CD4-positive, alpha-beta T cell treated with Interleukin-1 beta for 1 hour (primary cell): ENCODE data around the gene TMC8.

Experiments used
- DNase-seq, 2 donors: peaks; one replicate each; pipeline ENCODE4 v3.0.0-alpha.2; 2020 to 2022

TMC8 gene

DNA sequence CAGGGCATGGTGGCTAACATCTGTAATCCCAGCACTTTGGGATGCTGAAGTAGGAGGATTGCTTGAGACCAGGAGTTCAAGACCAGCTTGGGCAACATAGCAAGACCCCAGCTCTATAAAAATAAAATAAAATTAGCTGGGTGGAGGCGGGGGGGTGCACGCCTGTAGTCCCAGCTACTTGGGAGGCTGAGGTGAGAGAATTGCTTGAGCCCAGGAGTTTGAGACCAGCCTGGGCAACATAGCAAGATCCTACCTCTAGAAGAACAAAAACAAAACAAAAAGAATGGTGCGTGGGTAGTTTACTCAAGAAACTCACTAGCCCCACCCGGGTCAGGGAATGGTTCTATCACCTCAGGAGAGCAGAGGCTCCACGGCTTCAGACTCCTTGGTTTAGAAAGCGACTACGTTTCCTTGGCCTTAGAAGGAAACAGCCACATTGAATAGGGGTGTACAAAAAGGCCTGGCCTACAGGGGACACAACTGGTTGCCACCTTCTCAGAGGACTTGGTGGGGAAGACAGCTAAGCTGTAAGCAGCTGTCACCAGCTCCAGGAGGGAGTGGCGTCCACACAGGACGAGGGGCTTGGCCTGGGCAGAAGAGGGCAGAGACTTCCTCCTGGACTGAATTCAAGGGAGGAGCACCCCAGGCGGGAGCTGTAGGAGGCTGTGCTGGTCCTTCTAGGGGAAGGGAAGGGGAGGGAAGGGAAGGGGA lies 55.6 kb downstream of the TMC8 start:
- no peak for DNase-seq

GRCh38 chr17:78186692-78187595 lies 56.4 kb downstream of the TMC8 start, which contains the start of the genes AFMID and TK1:
TSS of gene AFMID (plus strand) at chr17:78187362. CDS start at chr17:78187371, 9 bp downstream.
TSS of gene TK1 (minus strand) at chr17:78187052. CDS start at chr17:78186994, 58 bp downstream.
- DNase-seq, result peak; percentile 88 to 90
